Activated T-cell treated with anti-CD3 and anti-CD28 coated beads for 4 hours (primary cell): ENCODE data around the gene WDR62.

ENCODE experiments used
- DNase-seq: peaks from one replicate; pipeline ENCODE4 v3.0.0-alpha.2; 2020

Gene WDR62

DNA sequence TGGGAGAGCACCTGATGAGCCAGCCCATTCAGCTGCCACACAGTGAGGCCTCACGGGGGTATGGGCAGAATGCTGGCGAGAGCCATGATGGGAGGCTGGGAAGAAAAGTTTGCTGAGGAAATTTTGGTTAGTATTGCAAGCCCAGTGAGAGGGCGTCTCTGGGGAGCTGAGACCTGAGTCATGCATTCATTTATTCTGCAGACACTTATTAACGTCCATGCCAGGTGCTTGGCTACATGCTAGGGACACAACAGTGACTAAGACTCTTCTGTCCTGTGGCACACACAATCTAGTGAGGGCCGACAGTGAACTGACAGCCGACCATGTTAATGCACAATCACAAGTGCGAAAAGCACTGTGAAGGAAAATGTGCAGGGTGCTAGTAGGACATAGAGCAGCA lies 27.2 kb downstream of the WDR62 start:
- DNase-seq: no peak

DNA sequence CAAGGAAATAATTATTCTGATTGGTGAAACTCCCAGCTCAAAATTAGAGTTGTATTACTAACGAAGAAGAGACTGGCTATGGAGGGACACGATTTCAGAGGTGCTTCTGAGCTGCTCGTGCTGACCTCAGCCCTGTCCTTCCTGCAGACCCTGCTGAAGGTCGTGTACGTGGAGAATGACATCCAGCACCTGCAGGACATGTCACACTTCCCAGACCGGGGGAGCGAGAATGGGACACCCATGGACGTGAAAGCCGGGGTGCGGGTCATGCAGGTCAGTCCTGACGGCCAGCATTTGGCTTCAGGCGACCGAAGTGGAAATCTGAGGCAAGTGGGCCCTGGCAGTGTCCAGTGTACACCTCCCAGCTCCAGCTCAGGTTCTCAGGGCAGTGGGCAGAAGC lies 28.2 kb downstream of the WDR62 start:
- no peak for DNase-seq

DNA sequence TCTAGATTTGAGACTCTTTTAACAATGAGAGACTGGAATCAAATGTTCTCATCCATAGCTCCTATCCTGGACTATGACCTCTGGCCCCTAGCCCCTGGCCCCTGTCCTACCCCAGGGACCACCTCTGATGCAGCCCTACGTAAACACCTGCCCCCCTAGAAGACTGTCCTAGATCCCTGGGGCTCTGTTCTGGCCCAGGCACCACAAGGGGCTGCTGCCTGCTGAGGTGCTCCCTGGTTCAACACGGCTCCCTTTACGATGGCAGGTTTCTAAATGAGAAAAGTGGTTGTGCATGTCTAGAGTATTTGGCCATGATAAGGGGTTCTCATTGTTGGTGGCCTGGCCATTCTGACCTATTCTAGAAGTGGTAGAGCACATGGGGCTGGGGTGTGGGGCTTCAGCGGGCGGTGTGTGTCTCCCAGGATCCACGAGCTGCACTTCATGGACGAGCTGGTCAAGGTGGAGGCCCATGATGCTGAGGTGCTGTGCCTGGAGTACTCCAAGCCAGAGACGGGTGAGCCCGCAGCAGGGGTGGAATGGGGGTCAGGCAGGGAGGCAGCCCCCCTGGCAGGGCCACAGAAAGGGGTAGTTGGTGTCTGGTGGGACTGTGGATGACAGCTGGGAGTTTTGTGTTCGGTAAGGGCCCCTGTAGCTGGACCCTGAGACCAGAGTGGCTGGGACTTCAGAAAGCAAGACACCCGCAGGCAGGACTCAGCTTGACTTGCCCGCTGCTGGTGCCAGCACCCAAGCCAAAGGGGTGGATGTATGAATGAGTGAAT lies 29.7 kb downstream of the WDR62 start:
- no peak for DNase-seq

DNA sequence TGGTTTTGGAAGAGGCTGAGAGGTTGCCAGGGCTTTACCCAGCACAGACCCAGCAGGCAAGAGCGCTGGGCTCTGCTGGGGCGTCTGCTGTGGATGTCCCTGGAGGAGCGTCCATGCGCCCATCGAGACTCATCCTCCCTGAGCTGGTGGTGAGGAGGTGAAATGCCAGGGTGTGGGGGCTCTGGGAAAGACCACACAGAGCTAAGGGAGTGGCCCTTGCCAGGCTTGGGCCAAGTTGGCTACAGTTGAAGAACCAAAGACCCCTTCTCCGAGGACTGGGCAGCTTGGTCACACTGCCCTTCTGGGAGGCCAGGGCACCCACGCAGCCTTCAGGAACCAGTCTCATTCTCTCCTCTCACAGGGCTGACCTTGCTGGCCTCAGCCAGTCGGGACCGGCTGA lies 31.6 kb downstream of the WDR62 start:
- no peak for DNase-seq

DNA sequence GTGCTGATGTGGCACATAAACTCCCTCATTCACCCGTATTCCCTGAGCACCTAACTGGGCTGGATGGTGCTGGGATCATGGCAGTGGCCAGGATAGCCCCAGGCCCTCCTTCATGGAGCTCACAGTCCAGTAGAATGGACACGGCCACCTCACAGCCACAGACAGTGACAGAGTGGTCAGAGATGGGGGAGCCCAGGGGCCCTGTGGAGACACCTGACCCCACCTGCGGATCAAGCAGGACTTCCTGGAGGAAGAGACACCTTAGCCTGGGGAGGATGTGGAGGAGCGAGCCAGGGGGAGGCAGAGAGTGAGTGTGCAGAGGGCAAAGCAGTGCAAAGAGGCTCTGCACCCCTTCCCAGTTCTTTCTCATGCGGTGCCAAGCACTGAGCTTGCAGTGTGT lies 35.1 kb downstream of the WDR62 start:
- DNase-seq: no peak

DNA sequence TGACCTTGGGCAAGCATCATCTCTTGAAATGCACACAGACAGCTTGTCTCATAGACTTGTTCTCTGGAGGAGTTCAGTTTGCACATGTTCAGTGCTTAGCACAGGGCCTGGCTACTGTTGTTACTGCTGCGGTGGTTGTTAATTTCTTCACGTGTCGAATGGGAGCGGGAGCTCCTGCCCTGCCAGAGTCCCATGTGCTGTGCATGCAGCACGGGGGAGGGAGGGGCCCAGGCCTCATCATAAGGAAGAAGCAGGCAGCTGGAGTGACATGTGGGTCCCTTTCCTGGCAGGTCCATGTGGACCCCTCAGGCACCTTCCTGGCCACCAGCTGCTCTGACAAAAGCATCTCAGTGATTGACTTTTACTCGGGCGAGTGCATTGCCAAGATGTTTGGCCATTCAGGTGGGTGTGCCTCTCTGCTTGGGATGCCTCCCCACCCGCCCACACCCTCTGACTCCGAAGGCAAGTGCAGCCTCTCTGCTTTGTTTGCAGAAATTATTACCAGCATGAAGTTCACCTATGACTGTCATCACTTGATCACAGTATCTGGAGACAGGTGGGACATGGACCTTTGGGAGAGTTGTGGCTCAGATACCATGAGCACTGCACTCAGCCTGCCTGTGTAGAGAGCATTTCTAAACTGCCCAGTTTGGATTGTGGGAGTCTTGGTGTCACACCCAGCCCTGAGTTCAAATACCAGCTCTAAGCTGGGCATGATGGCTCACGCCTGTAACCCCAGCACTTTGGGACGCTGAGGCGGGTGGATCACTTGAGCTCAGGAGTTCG lies 36.4 kb downstream of the WDR62 start:
- DNase-seq: no peak

DNA sequence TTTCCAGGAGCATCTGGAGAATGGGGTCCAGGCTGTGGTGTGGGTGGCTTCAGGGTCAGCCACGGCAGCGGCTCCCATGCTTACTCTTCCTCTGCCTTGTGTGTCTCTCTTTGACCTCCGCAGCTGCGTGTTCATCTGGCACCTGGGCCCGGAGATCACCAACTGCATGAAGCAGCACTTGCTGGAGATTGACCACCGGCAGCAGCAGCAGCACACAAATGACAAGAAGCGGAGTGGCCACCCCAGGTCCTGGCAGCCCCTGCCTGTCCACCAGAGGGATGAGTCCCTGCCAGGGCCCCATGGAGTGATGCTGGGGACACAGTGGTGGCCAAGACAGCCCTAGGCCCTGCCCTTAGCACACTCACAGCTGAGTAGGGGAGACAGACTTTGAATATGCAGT lies 37.9 kb downstream of the WDR62 start:
- DNase-seq: no peak

DNA sequence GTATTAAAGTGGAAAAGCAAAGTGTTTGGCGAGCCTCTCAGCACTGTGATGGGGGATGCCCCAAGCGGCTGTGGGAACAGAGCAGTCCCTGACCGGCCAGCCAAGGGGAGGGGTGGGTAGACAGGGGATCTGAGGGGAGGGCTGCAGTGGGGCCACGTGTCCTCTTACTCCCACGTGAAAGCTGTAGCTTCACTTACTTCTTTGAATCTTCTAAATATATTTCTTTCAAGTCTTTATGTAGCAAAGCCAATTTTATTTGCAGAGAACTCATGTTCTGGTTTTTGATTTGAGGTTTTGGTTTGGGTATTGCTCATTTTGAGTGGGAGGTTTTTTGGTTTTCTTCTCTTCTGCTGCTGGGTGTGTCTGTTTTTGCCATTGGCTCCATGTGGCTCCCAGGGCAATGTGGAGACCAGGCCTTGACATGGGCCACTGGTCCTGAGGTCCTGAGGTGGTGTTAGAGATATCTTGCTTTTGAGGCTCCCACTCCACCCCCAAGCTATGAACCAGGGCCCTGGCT lies 38.5 kb downstream of the WDR62 start:
- DNase-seq: no peak

DNA sequence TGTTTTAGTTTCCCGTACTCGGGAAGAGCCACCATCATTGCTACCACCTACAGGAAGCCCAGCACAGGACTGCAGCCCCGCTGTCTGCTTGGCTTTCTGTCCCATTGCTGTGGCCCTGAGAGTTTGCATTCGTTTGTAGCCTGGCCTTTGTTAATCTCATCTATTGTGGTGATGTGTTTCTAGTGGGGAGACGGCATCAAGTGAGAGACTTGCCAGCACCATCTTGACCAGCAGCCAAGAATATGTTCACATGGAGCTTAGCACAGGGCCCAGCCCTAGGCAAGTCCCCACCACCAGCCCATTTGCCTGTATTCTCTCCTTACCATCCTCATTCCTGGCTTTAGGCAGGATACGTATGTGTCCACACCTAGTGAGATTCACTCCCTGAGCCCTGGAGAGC lies 39.0 kb downstream of the WDR62 start:
- no peak for DNase-seq

DNA sequence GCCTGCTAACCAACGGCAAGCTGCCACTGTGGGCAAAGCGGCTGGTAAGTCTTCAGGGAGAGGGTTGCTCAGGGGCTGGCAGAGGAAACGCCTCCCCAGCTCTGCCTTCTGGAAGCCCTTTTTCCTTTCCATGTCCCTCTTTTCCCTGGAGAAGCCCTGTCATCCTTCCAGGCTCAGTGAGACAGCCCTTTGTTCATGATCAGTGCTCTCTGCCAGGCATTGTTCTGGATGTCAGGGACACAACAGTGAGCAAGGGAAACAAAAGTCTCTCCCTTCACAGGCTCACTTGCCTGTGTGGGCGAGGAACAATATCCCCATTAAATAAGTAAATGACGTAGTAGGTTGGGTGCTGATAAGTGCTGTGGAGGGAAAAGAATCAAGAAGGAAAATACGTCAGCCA lies 42.3 kb downstream of the WDR62 start:
- DNase-seq: no peak

DNA sequence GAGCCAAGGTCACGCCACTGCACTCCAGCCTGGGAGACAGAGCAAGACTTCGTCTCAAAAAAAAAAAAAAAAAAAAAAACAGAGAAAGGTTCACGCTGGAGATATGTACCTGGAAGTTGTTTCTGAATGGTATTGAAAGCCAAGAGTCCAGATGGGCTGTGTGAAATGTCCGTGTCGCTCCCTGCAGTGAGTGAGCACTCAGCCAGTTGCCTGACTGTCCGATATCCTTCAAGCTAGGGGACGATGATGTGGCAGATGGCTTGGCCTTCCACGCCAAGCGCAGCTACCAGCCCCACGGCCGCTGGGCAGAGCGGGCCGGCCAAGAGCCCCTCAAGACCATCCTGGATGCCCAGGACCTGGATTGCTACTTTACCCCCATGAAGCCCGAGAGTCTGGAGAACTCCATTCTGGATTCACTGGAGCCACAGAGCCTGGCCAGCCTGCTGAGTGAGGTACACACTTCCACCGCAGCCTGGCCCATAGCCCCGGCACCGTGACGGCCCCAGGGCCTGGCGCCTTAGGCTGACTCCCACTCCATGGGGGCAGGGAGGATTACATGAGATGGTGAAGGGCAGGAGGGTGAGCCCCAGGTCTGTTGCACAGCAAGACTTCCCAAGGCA lies 44.6 kb downstream of the WDR62 start:
- no peak for DNase-seq

DNA sequence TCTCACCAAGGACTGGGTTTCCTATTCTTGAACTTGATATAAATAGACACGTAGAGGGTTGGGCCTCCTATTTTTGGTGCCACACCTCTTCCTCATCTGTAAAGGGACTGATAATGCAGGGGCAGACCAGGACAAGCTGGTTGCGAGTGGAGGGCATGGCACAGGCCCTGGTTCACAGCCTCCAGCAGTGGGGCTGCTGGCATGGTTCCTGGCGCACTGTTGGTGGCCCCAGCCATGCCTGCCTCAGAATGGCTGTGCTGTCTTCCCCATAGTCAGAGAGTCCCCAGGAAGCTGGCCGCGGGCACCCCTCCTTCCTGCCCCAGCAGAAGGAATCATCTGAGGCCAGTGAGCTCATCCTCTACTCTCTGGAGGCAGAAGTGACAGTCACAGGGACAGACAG lies 45.8 kb downstream of the WDR62 start:
- no peak for DNase-seq

DNA sequence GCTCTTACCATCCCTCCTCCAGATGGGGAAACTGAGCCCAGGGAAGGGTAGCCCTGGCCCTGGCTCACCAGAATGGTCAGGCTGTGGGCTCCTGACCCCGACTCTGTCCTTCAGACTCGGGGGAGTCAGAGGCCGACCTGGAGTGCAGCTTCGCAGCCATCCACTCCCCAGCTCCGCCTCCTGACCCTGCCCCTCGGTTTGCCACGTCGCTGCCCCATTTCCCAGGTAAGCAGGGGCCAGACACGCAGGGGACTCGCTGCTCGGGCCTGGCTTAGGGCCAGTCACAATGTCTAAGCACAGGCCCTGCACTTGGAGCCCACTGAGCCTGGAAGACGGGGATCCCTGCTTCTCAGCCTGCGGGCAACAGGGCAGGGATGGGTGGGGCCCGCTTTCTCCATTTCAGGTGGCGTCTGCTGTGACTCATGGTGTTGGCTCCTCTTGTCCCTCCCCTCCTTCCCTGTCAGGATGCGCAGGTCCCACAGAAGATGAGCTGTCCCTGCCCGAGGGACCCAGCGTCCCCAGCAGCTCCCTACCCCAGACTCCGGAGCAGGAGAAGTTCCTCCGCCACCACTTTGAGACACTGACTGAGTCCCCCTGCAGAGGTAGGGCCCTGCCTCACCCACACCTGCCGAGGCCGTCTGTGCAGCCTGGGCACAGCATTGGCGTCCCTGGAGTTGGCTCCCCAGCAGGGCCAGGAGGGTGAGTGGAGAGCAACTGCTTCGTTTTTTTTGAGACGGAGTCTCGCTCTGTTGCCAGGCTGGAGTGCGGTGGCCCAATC lies 47.0 kb downstream of the WDR62 start:
- no peak for DNase-seq

DNA sequence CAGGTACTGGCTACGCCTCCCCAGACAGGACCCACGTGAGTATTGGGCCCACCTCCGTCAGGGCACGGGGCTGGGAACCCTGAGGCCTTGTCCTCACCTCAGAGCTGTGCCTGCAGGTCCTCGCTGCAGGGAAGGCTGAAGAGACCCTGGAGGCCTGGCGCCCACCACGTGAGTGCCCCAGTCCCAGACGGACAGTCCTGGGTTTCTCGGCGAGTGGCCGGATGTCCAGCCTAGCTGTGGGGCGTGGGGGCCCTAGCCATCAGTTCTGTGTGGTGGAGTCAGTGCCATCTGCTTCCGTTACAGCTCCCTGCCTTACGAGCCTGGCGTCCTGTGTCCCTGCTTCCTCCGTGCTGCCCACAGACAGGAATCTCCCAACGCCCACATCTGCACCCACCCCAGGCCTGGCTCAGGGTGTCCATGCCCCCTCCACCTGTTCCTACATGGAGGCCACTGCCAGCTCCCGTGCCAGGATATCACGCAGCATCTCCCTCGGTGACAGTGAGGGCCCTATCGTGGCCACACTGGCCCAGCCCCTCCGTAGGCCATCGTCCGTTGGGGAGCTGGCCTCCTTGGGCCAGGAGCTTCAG lies 48.4 kb downstream of the WDR62 start:
- DNase-seq: no peak

DNA sequence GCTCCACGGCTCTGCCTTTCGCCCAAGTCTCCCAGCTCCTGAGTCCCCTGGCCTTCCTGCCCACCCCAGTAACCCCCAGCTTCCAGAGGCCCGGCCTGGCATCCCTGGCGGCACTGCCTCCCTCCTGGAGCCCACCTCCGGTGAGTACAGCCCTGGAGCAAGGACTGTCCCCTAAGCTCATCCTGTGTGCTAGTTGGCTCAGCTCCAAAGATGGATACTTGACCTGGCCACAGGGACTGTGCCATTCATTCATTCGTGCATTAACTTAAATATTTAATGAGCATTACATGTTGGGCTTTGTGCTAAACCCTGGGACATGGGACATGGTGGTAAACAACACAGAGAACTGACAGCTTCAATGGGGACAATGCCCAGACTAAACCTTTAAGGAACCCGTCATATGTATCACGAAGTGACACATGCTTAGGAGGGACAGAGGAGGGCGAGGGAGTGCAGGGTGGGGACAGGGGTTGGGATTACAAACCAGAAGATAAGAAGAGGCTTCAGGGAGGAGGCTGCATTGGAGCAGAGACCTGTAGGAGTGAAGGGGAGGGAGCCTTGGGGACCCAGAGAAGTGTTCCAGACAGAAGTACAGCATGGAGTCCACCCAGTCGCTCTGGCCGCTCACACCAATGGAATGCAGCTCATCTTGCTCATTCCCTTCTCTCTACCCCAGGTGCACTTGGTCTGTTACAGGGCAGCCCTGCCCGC lies 49.3 kb downstream of the WDR62 start:
- DNase-seq: no peak

DNA sequence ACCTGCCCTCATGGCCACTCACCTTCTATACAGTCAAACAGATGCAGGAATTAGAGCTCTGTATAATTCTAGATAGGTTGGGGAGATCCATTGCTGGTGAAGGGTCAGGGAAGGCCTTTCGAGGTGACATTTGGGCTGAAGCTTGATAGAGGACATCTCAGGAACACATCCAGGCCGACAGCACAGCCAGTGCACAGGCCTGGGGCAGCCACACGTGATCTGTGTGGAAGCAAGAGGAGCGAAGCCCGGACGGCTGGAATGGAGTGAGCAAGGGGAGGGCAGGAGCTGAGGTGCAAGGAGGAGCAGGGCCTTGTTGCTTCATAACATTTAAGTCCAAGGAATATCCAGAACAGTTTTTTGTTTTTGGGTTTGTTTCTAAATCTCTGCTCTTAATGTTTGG lies 51.7 kb downstream of the WDR62 start:
- DNase-seq: no peak

DNA sequence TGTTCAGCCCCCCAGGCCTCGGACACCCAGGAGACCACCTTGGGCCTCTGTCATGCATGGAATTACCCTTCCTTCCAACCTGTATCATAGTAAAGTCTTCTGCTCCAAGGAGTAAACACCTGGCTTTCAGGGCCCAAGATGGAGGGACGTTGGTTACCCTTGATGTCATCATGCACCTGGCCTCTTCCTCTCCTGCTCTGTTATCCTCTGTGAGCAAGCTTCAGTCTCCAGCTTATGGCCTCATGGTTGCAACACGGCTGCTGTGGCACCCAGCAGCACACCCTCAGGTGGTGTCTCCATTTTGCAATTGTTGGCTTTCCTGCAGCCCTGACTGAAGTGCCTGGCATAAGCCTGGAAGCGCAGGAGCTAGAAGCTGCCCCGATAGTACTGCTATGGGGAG lies 52.3 kb downstream of the WDR62 start:
- no peak for DNase-seq

DNA sequence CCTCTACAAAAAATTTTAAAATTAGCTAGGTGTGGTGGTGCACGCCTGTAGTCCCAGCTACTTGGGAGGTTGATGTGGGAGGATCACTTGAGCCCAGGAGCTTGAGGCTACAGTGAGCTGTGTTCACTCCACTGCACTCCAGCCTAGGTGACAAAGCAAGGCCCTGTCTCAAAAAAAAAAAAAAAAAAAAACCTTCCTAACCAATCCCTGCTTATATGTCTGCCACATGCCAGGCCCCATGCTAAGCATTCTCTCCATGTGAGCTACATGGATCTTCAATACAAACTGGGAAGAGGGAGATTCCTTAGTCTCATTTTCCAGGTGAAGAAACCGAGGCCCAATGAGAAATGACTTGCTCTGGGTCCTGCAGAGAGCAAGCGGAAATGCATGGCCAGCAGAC lies 54.0 kb downstream of the WDR62 start:
- no peak for DNase-seq

DNA sequence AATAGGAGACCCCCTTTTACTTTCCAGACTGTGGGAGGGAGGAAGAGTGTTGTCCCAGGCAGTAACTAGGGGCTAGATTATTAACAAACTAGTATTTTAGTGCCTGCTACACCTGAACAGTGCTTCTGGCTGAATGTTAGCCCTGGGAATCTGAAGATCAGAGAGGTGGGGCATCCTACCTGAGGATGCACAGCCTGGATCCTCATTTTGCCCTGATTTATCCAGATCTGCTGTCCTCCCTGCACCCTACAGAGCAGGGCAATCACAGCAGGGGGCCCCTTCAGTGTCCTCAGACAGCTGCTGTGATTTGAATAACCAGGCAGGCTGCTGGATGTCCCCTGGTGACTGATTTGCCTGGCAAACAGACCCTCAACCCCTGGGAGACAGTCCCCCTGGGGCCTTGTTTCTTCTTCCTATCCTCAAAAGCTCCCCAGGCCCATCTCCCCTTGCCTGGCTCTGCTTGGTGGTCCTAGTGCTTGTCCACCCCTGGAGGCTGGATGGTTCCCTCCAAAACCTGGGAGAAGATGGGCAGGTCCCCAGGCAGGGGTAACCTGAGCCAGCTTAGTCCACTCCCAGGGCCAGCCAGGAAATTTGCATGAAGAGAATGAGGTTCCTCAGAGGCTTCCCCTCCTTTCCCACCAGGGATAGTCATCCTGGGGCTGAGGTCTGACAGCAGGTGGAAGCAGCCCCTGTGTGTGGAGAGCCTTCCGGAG lies 55.9 kb downstream of the WDR62 start, which contains the start of gene OVOL3:
TSS of gene OVOL3 (plus strand) at position 657 of the 713 bp plus-strand sequence. CDS start 60 bp downstream, outside the sequence.
- no peak for DNase-seq

DNA sequence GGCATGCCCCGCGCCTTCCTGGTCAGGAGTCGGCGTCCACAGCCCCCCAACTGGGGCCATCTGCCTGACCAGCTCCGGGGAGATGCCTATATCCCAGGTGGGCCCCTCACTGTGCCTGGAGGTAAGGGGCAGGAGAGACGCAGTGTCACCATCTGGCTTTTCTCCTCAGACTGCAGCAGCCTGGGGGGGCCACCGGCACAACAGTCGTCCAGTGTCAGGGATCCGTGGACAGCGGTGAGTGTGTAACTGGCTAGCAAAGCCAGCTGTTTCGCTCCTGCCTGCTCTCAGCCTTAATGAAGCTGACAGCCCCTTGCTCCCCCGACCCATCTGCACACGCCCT lies 56.5 kb downstream of the WDR62 start:
- DNase-seq: no peak

DNA sequence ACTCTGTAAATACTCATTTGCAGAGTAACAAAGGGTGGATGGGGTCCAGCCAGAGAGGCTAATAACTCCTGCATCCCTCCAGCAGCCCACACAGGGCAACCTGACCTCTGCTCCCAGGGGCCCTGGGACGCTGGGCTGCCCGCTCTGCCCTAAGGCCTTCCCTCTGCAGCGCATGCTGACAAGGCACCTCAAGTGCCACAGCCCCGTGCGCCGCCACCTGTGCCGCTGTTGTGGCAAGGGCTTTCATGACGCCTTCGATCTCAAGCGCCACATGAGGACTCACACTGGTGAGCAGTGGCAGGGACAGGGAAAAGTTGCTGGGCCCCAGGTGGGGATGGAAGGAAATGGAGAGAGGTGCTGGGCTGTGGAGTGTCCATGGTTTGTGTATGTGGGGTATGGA lies 58.0 kb downstream of the WDR62 start:
- DNase-seq: no peak
